MV-4-11 (cell line): ENCODE results near the gene PRDM16.
"Not testable (repeated sequence)": the region's sequence is repeated elsewhere in the genome, so short reads cannot be mapped to it uniquely, and the experiment has no call there.

Experiments
- DNase-seq: peaks from one replicate; lab custom pipeline; 2025; lab: John Stamatoyannopoulos, UW

PRDM16 gene

DNA sequence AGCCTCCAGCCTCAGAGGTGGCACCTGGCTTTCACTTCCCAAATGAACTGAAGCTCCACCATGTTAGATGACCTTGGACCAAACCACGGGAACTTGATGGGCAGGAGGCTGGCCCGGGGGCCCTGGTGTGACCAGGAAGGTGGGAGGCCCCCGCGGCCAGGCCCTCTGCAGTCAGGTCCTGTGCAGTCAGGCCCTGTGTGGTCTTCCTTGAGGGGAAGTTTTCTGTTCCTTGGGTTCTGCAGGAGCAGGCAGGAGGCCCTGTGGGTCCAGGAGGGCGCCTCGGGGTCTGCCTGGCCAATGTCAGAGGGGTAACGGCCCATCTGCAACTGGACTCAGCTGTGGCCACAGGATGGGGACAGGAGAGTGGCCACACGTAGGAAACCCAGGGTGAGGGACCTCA, 13.0 kb downstream of the PRDM16 start:
- no peak for DNase-seq

DNA sequence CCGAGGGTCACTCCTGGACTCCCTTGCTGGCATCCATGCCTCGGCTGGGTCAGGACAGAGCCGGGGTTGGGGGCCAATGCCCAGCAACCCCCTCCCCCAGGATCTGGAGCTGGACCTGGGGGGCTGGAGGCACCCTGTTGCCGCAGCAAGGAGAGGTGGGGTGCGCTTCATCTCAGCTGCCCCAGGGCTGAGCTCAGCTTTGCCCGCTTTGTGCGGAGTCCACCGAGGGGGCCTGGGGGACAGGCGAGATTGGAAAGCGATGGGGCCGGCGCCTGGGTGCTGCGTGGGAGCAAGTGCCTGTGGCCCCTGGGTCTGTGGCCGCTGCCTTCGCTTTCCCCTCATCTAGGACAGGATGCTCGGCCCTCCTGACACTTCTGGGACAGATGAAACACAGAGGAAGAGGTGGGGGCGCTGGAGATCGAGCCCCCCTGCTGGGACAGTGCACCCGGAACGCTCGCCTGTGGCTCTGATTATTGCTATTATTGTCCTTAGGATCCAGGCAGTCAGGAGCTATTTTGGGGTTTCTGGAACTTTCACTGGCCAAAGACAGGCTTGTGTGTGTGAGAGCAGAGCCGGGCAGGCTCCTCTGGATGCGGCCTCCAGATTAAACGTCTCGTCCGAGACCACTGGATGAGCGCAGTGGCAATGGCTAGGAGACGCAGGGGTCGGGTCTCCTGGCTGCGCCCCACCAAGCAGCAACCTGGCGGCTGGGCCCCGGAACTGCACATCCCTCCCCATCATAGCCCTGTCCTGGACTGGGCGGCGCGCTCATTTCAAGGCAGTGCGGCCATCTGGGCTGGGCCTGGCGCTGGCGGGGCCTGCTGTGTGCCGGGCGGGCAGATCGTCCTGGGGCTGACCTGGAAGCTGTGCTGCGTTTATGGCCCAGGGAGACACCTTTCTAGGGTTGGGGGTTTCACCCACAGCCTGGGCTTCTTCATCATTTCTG, 13.8 kb downstream of the PRDM16 start:
- DNase-seq: no peak

DNA sequence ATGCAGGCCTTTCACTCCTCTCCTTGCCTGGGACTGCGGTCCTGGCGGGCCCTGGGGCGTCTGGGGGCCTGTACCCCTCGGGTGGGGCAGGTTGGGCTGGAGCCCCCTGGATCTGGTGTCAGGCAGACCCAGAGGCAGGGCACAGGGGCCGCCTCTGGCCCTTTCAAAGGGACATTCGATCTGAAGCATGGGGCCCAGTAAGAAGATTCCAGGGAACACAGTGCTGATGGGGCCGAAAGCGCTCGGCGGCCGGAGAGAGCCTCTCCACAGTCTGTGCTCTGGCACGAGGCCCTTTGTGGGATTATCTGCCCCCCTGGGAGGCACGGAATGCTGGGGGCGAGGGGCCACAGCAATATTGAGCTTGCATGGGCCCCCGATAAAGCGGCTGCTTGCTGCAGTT, 15.2 kb downstream of the PRDM16 start:
- DNase-seq: no peak

DNA sequence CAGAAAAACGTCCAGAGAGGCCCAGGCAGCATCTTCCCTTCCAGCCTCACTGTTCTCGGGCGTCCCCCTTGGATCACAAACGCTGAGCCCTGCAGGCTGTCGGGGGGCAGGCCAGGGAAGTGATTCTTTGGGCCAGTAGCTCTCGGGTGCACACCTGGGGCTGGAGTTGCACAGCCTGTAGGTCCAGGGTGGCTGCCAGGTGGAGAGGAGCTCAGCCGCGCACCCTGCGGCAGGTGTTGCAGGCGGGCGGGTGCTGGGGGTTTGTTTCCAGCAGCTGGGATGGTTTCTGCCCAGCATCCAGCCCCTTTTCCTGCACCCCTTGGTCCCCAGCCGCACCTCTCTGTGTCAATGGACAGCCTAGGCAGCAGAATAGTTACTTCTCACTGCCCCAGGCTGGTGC, 15.7 kb downstream of the PRDM16 start:
- no peak for DNase-seq

DNA sequence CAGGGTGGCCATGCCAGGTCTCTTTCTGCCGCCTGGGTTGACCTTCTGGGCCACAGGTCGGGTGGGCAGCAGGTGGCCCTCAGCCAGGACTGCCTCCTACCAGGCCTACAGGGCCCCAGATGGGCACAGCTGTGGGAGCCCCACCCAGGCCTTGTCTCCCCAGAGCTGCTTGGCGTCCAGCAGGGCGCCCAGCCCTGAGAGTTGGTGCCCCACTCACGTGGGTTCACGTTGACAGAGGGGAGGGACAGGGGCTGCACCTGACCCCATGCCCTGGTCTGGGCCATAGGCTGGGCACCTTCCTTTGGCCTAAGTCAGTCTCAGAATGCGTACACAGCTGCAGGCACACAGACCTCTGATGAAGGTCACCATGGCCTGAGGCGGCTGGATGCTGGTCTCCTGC, 16.7 kb downstream of the PRDM16 start:
- no peak for DNase-seq

DNA sequence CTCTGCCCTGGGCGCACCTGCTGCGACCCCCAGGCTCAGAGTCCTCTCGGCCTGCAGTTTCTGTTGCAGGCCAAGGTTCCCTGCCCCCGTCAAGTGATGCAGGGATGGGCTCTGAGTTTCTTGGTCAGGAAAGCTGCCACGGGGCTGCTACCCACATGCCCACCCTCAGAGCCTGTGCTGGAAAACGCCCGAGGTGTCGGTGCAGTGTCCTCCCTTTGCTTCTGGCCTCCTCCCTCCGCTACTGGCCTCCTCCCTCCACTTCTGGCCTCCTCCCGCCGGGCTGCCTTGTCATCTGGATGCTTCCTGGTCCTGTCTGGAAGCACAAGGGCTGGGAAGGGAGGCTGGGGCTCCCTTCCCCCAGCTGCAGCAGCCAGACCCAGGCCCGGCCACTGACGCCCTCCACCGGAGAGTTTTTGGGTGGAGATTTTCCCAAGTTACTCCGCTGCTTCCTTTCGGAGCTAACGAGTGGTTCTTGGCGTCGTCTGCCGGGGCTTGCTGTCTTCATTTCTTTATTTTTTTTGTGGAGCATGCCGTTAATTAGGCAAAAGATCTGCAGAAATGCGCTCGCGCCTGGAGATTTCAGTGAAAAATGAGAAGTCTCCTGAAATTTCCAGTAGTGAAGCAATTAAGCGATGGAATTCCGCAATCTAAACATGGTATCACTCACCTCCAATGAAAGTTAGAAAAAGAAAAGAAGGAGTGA, 17.4 kb downstream of the PRDM16 start:
- DNase-seq: no peak

DNA sequence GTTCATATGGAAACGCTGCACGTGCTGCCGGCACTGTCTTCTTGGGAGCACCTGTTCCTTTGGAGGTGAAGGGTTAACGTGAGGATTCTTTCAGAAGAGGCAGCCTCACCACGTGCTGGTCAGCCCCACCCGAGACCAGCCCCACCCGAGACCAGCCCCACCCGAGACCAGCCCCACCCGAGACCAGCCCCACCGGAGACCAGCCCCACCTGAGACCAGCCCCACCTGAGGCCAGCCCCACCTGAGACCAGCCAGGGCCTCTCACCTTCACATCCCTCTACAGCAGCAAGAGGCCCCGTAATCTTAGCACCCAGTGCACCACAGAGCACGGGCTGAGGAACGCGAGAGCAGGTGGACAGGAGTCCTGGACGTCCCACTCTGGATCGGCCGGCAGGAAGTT, 18.0 kb downstream of the PRDM16 start:
- DNase-seq: no peak

DNA sequence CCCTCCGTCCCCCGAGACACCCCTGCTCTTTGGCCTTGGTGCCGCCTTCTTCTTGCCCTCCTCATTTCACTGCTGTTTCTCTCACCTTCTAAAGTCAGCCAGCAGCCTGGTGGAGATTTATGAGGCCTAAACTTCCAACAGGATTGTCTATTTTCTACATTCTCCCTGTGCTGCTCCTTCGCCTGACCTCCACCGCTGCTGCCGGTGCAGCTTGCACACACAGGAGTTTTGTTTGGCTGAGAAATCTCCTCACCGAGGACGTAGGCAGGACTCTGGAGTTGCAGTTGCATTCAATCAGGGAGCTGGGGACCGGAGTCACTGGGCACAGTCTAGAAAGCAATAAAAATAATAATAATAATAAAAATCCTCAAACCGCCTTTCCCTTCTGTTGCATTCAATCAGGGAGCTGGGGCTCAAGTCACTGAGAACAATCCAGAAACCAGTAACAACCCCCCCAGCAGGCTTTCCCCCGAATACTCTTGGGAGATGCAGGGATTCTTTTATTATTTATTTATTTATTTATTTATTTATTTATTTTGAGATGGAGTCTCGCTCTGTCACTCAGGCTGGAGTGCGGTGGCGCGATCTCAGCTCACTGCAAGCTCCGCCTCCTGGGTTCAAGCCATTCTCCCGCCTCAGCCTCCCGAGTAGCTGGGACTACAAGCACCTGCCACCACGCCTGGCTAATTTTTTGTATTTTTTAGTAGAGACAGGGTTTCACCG, 19.1 kb downstream of the PRDM16 start:
- not testable (repeated sequence) for DNase-seq

DNA sequence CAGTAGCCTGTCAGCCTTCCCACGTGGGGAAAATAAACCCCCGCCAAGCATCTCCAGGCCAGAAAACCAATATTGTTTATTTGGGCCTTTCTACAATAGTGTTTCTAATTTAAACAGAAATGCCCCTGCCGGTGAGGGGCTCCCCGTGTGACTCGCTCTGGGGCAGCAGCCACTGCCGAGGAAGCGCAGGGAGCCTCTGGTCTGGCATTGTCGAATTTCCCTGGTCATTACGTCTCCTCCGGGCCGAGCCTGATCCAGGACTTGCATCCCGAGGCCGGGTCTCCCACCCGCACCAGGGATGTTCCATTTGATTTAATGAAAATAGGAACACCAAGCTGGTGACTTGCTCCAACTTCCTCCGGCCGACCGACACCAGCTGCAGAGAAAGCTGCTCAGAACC, 20.5 kb downstream of the PRDM16 start:
- DNase-seq: no peak

DNA sequence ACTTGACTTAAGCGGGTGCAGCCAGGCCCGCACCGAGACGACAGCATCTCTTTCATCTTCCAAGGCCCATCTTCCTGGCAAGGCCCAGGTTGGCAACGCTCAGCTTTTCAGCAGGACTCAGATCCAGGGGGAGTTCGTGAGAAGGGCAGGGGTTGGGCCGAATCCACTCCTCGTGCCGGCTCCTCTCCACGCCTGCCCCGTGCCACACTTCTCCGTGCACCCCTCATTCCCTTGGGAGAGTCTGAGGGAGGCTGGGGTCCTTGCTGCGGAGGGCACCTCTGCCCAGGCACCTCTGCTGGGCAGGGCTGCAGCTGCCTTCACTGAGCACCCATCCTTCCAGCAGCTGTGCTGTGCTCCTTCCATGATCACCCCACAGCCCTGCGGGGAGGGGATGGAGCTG, 22.3 kb downstream of the PRDM16 start:
- DNase-seq: no peak

DNA sequence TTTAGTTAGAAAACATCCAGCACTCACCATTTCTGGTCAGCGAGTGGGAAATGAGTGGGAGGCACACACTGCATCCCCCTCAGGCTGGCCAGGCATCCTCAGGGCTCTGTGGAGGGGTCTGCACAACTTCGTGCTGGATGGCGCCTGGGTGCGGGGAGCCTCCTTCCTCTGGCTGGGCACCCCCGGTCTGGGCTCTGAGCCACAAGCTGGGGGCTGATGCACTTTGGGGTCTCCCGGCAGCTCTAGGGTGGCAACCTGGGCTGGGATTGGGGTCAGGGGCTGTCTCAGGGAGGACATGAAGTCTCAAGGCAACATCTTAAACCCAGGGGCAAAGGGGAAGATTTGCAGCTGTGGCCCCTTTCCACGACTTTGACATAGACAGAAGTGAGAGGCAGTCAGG, 23.5 kb downstream of the PRDM16 start:
- no peak for DNase-seq

DNA sequence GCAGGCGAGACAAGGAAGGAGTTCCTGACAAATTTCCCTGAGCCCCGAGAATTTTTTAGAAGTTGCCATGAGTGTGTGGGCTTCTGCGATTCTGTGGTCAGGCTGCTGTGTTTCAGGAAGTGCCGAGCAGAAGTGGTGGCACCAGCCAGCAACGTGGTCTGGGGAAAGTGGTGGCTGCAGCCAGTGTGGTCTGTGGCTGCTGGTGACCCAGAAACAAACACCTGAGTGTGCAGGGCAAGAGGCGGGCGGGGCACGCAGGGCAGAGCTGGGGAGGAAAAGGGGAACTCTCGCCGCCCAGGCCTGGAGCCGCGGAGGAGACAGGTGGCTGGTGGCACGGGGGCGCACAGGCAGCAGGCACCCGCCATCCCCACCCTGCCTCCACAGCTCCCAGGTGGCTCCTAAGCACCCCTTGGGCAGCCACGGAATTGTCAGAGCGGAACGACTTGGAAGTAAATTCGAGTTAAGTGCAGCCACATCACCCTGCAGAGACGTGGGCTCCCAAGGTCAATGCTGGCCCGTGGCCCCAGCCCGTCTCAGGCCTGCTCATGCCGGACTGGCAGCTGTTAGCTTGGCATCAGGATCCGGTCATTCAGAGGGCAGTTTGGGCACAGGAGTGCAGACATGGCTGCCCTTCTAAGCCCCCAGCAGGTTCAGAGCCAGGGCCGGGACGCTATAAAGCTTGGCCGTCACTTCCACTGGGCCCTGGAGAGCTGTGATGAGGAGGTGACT, 25.1 kb downstream of the PRDM16 start:
- peak; percentile 31 for DNase-seq

DNA sequence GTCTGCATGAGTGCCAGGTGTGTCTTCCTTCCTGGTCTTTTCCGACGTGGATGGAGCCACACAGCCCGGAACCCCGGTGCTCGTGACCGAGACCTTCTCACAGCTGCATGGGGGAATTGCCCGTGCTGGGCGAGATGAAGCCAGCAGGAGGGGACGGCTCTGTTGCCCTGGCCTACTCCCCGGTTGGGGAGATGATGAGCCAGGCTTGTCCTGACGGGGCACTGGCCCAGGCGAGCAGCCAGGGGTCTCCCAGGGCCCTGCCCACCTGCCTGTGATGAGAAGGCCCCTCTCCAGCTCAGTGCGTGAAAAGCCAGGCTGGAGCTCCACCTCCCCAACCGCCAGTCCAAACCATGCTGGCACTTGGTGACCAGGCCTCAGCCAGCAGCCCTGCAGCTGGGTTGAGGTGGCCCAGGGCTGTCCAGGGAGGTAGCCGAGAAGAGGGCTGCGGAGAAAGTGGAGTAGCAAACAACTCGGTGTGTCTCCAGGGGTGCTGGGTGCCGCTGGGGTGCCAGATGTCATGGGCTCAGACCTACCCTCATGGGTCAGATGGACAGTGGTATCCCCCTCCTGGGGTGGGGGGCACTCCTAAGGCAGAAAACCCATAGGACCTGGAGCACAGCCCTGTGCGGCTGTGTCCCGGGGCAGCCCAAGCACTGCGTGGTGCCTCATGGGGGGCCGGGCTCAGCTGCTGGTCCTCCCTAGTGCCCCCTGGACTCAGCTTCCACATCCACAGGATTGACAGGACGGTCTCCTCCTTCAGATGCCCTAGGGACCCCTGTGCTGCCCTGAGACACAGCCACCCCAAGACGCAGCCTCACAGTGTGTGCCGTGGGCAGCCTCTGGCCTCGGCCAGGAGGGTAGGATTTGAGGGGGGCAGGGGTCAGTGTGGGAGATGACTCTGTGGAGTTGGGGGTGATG, 26.1 kb downstream of the PRDM16 start:
- no peak for DNase-seq

DNA sequence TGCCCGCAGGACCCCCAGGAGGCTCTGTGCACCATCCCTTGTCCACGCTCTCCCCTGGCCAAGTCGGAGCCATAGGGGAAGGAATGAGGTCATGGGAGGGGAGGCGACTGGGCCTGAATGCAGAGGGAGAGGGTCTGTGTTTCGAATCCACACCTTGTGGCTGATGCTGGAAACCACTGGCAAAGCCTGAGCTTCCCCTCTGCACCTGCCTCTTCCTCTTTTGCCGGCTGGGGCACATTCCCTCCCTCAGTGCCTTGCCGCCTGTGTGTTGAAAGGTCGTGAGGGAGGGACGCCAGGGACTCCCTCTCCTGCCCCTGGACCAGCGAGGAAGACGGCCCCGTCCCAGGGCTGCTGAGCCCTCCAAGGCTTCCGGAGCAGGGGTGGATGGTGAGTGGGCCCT, 27.3 kb downstream of the PRDM16 start:
- no peak for DNase-seq

DNA sequence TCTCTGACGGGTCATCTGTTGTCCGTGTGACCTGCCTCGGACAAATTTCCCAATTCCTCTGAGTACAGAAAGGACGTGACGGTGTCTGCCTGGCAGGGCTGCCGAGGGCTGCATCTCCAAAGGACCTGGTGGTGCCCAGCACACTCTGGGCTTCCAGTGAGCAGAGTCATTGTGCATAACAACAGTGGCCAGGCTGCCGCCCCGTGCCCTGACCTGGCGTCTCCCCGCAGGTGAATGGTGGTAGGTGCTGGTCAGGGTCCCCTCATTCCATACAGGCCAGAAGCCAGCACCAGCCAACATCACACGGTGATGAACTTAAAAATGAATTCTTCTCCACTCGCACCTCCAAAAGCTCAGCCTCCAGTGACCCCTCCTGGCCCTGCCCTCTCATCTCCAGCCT, 28.2 kb downstream of the PRDM16 start:
- no peak for DNase-seq

DNA sequence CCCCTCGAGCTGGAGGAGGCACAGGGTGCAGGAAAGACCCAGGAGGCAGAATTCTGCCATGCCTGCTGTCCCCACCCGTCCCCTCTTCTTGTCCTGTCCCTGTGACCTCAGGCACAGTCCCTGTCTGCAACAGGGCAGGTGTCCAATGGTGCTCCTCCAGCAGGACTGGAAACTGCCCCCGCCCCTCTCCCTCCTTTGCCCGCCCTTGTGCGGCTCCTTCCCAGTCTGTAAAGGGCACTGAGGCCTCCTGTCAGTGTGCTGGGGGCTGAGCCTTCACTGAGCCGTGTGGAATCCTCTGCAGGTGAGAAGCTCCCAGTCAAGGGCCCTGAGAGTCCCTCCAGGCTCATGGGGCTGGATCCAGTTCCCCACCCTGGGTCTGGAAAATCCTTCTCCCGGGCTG, 28.9 kb downstream of the PRDM16 start:
- DNase-seq: no peak

DNA sequence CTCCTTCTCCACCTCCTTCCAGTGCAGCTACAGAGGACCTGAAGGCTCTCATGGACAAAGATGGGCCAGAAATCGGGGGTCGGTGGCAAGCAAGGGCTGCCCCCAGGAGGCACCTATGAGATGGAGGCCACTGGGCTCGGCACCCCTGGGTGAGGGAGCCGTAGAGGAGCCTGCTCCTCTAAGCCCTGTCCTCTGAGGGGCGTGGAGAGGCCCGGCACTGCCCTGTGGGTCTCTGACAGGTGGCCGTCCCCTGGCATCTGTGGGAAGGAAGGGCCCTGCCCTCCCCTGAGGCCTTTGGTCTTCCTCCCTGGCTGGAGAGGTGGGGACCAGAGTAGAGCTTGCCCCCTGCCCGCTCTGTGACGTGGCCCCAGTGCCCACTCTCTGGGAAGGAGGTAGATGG, 30.9 kb downstream of the PRDM16 start:
- no peak for DNase-seq

DNA sequence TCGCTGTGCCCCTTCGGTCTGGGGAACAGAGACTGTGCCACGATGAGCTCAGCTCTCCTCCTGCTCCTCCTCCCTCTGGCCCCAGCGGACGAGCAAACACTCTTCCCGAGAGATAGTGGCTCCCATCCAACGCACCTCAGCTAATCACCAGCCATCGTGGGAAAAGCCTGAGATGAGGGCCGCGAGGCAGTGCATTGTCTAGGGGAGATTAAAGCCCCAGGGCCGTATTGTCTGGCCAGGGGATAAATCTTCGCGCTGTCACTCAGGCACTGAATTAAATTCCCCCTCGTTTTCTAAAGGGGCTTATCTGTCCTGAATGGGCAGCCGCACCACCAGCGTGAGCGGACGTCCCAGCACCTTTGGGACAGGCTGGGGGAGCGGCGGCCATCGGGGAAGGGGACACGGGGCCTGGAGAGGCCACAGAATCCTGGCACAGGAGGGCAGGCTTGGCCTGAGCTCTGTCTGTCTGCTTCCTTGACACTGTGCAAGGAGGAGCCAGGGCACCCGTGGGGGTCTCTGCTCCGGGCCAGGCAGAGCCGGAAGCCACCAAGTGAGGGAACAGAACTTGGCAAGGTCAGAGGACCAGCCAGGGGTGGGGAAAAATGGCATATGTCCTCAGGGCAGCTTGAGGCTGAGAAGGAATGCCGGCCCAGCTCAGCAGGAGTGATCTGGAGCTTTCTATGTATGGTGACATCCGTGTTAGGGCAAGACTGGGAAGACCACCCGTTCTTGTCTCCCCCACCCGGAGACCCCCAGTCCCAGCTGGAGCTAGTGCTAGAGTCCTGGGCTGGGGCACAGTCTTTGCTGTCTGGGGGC, 32.3 kb downstream of the PRDM16 start:
- no peak for DNase-seq

DNA sequence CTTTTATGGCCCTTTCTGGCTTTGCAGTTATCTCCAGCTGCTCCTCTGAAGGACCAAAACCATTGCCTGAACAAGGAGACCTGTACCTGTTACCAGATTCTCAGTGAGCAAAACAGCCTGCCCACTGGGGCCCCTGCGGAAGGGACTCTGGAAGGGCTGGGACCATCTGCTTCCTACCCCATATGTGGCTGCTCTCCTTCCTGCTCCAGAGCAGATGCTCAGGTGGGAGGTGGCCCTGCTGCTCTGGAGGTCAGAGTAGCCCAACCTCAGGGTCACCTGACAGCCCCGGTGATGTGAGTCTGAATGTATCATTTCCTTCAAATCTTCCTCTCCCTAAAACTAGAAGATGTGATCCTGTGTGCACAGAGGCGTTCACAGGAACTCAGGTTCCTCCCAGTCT, 33.6 kb downstream of the PRDM16 start:
- no peak for DNase-seq
